IPS DF 4.7 (cell line): Measurements from ENCODE around the gene MICAL3.
"Not testable (repeated sequence)": the region's sequence is repeated elsewhere in the genome, so short reads cannot be mapped to it uniquely, and the experiment has no call there.

Source experiments
- DNase-seq: peaks from one replicate; pipeline ENCODE4 v3.0.0-alpha.2; 2013; ENCODE audit warnings: low spot score; ENCODE audit errors: extremely low read depth

Gene MICAL3

DNA sequence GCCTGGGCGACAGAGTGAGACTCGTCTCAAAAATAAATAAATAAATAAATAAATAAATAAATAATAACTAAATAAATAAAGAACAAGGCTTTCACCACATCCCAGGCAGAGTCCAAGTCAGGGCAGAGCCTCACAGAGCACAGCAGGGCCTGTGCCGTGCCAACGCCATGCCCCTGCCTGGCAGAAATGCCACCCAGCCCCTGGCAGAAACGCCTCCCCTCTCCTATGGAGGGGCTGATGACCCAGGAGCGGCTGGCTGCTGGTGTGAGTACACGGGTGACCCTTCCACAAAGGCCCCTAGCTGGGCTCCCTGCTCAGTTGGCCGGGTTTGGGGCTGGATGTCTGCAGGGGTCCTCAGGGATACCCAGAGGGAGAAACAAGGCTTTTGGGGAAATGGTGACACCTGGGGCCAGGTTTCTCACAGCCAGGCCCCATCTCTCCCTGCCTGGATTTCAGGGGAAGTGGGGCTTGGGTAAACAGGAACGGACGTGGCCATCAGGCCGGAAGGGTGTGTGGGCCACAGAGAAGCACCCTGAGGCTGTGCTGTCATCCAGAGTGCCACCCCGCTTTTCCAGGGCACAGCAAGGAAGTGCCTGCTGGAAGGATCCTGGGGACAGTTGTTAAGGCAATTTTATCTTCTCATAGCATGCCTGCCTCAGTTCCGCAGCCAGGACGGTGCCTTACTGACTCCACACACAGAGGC, 255.2 kb downstream of the MICAL3 start:
- no peak for DNase-seq

DNA sequence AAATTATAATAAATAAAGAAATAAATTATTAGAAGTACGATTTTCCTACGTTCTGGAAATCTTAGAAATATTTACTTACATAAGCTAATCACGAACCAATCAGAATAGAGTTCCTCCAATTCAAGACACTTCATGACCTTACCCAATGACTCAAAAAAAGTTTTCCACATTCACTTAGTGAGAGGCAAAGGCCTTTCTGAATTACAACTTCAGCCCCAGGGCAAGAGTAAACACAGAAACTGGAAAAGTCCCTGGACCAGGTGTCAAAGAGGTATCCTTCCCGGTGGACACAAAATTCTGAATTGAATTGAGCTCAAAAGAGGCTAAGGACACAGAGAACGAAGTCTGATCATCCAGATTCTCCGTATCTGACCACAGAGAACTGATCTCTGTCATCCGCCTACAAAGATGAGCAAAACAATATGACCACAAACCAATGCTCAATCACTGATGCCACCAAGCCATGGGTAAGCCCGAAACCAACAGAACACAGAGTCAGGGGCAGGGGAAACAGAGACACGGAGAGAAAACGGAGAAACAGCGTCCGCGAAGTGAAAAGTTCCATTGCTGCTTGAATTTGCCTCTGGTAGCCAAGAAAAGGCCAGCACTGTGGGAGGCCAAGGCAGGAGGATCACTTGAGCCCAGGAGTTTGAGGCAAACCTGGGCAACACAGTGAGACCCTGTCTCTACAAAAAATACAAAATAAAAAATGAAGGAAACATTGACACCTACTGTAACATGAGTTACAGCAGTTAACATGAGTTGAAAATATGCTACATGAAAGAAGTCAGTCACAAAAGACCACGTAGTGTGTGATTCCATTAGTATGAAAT, 256.9 kb downstream of the MICAL3 start:
- no peak for DNase-seq

DNA sequence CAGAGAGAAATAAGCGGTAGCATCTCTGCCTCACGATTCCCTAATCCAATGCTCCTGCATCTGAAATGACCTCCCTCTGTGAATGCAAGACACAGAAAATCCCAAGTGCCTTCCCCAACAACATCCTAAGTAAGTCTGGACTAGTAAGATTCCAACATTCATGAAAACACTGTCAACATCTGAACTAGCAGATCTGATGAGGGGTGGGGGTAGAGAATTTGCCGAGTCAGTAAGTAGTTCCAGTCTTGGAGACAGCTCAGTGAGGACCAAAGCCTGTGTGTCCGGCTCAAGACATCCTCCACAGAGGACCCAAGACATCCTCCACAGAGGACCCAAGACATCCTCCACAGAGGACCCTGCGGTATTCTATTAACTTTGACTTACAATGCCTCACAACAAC, 259.5 kb downstream of the MICAL3 start:
- DNase-seq, result not testable (repeated sequence)

DNA sequence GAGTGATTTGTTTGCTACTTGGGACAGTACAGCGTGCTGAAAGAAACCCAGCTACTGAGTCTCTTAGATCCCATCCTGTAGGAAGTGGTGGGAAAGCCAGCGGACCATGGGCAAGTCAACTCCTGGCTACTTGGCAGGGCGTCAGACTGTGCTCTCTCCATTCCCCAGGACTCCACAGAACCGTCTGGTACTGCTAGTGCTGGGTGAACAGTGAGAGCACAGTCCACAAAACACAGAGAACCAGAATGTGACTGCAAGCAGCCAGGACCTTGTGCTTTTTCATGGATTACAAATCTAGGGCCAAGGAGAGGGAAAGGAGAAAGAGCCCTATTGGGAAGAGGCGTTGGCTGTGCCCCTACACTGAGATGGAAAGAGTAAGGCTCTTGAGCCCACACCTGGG, 260.3 kb downstream of the MICAL3 start:
- no peak for DNase-seq

DNA sequence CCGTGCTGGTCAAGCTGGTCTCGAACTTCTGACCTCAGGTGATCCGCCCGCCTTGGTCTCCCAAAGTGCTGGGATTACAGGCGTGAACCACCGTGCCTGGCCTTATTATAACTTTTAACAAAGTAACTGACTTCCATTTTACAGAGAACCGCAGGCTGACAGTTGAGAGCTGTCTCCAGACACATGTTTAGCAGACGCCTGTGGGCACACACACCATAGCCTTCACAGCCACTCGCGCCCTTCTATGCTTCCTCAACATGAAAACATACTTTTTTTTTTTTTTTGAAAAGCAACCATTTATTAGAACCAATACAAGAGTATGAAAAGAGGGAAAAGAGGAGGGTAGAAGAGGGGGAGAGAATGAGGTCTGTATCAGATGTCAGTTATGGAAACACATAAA, 260.9 kb downstream of the MICAL3 start:
- not testable (repeated sequence) for DNase-seq

DNA sequence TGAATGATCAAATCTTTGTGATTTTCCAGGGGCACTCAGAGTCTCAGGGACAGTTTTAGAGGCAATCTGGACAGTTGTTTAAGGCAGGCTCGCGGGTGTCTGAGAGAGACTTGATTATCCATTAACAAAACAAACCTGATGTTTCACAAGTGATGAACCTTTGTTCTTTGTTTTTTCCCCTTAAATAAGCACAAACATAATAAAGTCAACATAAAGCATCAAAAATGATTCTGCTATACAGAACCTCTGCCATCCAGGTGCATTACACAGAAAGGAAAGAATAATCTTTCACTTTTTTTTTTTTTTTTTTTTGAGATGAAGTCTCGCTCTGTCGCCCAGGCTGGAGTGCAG, 263.2 kb downstream of the MICAL3 start:
- no peak for DNase-seq

DNA sequence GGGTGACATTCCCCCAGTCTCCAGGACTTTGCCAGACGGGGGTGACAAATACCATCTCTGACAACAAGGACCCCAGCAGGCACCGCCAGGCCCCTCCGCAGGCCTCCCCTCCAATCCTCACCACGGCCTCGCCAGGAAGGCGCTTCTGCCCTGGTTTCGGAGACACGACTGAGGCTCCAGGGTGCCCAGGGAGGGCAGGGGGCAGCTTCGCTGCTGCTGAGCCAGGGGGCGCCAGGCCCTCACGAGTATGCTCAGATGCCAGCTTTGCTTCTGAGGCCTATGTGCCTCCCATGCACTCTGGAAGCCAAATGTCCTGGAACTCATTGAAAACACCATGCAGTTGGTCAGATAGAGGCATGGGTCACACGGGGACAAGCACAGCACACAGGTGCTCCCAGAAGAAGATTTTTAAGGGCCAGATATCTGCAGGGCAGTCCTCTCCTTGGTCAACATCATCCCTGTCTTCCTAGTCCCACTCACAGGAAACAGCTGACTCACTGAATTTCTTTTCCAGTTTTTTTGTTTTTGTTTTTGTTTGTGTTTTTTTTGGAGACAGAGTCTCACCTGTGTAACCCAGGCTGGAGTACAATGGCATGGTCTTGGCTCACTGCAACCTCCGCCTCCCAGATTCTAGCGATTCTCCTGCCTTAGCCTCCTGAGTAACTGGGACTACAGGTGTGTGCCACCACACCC, 270.0 kb downstream of the MICAL3 start:
- DNase-seq, result no peak

DNA sequence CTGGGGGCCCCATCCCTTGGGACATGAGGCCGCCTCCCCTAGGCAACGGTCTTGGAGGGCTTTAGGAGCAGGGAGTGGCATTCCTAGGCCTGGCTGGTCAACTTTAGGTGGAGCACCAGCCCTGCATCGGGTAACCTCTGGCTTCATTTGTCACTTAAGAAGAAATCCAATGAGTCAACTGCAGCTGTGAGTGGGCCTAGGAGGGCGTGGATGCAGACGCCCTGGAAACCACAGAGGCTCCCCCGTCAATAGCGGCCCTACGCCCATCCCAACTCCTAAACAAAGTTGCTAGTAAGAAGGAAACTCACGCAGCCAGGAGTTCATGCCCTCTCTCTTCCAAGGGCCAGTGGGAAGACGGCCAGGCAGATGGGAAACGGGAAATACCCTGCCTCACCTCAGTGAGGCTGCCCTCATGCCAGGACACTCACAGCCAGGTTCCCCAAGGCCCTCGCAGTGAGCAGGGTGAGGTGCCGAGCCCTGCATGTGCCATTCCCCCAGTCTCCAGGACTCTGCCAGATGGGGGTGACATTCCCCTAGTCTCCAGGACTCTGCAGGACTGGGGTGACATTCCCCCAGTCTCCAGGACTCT, 270.9 kb downstream of the MICAL3 start:
- no peak for DNase-seq

DNA sequence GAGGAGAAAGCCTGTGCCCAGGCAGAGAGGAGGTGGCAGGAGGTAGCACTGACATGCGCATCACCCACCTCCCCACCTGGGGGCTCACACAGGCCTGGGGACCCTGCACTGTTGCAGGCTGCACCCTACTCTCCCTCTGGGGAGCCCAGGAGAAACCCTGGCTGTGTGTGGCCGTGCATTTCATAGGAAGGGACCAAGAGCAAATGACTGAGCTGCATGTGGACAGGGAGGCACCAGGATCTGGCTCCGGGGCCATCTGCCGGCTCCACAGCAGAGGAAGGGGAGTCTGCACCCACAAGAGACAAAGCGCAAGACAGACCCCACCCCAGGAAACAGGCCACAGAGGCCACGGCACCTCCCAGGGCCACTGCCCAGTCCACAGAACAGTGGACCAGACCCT, 272.8 kb downstream of the MICAL3 start:
- DNase-seq, result no peak

DNA sequence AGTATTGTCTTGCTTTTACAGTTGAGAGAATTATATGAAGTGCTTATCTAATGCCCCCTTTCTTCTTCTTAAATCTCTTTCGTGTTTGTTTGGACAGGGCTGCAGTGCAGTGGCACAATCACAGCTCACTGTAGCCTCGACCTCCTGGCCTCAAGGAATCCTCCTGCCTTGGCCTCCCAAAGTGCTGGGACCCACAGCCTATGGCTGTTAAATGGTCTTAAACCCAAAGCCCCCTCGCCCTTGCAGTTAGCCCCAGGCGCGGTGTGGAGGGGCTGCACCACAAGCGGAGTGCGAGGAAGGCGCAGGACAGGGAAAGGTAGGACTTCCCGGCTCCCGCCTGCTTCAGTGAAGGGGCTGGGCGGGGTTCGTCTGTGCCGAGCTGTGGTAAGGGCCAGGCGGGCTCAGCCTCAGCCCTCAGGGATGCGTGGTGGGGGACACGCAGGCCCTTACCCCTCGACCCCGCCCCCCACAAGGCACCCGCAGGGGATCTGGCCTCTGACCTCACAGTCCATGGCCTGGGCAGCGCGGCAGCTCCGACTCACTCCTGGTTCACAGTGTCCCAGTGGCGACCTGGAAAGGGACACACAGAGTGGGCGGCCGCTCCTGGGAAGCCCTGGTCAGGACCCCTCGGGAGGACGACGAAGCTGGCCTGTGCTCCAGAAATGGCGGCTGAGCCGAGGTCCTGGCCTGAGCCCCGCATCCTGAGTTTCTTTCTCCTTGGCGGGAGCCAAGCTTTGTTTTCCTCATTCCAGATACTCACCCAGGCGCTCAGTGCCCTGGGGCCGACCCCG, 274.6 kb downstream of the MICAL3 start:
- no peak for DNase-seq

DNA sequence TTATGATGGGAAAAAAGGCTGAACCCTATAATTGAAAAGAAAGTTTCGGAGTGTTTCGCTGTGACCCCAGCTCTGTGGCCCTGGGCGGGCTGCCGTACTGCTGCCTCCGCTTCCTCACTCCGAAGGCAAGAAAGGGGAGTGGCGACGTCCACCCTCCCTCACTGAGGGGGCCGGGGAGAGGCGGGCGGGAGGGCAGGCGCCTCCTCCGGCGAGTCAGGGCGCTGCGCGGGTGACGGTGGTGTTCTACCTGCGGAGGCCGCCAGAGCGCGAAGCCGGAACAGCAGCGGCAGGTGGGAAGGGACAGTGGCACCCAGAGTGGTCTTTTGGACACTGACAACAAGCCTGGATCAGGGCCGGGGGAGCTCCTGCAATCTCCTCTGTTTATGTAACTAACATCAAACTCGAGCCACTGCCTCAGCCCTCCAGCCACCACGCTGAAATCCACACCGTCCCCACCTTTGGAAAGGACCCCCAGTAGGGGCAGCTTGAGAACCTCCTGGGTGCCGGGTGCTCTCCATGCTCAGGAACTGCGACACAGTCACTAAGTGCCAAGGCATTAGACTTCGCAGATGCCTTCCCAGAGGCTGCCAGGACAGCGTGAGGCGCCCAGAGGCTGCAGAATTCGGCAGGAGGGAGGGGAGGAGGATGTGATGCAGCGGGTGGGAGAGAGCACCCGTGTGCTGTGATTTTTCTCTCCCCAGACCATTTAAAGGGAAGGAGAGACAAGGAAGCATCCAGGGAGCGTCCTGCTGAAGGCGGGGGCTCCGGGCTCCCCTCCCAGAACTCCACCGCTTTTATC, 275.6 kb downstream of the MICAL3 start:
- DNase-seq, result no peak

DNA sequence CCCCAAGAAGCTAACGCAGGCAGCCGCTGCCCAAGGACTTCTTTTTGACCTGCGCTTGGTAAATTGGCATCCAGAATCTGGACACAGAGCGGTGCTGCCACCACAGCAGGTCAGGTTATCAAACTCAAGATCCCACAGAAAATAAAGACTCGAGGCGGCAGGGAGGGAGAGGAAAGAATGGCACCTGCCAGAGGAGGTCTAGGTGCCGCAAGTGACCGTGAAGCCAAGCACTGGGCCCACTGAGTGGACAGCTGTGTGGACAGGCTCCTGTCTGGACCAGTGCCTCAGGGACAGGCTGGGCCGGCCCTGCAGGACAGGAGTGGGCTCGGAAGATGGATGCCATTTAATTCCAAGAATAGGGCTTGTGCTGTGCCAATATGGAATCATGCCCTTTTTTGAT, 277.4 kb downstream of the MICAL3 start:
- DNase-seq, result no peak

DNA sequence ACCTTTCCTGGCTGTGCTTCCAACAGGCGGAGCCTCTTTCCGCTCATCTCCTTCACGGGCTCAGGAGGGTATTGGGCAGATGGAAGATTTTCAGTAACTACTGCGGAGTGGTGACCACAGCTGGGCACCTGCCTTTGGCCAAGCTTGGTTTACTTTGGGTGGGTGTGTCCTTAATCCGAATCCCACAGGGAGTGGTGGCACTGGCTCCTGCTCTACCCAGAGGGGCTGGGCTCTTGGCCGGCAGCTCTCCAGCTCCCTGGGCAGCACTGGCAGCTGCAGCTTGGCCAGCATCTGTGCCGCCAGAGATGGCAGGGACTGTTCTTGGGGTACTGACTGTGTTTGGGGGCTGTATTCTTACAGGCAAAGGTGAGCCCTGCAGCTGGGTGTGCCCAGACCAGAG, 279.9 kb downstream of the MICAL3 start:
- no peak for DNase-seq

DNA sequence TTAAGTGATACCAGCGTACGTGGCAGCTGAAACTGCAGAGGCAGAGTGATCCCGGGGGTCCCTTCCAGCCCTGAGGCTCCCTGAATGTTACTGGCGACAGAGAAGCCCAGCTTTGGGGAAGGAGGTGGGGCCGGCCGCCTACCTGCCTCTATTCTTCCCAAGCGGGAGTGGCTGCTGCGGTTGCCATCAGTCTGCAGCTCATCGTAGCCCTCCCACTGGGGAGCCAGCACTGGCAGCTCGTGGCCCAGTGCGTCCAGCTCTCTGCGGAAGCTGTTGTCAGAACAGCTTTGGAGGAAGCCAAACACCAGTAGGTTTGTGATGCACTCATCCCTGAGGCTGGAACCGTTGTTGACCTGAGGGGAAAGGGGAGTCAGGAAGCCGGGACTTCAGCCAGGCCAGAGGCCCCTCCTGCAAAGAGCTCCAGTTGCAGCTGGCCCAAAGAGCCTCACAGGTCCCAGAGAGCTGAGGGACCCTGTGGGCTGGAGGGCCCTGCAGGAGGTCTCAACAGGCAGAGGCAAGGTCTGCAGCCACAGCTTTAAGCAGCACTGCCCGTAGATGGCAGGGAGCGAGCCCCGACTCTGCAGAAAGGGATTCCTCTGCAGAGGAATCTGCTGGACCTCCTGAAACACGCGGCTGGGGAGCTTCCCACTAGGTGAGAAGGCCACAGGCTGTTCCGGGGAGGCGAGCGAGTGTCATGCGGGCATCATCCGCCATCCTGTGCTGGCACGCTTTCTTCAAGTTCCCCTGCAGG, 280.5 kb downstream of the MICAL3 start:
- no peak for DNase-seq

DNA sequence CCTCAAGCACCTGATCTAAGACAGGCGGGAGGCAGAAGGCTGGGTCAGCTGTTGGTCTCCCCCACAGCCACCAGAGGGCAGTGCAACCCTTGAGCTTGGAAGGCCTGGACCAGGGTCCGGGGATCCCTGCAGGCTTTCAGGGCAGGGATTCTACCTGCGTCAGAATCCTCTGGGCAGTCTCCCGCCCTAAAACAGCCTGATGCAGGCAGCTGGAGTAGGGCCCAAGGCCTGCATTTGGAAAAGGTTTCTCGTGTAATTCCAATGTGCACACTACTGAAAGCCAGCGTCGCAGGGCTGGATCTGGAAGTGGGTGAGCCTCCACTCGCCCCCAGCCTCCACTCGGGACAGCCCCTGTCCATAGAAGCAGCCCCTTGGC, 281.8 kb downstream of the MICAL3 start:
- DNase-seq, result peak; percentile 64

DNA sequence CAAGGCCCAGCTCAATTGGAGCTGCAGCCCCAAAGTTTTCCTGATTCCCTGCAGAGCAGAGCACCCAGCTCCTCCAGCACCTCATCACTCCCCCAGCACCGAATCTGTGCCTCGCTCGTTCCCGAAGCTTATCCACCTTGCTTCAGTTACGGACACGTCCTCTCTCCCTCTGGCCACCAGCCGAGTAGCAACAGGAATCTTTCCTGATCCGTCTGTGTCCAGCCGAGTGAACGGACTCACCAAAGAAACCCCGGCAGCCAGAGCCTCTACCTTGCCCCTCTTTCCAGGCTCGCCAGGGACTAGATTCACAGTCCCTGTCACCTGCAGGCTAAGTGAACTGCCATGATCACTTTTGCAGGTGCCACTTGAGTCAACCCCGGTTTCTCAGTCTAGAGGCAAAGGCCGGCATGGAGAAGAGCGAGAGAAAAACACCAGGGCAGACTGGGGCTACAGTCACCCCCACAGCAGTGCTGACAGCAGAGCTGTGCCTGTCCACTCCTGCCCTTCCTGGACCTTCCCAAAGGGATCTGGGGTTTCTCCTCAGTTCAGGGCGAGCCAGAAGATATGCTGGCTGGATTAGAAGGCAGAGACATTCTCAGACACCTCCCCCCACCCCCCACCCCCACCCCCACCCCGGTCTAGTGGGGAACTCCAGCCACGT, 282.4 kb downstream of the MICAL3 start:
- DNase-seq, result no peak

DNA sequence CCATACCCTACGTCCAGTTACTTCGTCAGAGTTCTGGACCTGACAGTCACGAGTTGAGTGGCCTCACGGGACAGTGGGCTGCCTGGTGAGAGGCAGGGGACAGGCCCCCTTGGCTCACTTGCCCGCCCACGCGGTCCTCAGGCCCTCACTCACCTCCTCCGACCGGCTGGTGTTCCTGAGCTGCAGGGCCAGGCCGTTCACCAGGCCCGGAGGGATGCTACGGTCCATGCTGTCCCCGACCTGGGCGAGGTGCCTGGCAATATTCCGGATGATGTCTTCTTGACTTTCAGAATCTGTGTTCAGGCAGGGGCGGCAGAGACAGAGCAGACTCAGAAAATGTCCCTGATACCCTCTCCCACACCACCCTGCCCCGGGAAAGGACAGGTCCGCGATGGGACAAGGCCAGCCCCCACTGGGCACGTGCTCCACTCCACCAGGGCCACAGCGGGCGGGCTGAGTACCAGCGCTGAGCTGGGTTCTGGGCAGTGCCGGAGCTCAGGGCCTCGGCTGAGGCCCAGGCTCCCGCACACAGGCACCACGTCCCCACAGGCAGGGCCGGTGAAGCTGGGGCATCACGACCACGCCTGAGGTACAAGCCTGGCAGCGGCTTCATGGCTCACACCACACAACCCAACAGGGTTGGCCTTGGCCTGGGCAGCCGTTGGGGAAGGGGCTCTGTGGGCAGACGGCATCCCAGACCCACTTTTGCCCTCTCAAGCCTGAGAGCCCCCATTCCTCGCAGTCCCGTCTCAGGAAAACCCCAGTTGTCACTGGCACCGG, 285.0 kb downstream of the MICAL3 start:
- DNase-seq, result no peak

DNA sequence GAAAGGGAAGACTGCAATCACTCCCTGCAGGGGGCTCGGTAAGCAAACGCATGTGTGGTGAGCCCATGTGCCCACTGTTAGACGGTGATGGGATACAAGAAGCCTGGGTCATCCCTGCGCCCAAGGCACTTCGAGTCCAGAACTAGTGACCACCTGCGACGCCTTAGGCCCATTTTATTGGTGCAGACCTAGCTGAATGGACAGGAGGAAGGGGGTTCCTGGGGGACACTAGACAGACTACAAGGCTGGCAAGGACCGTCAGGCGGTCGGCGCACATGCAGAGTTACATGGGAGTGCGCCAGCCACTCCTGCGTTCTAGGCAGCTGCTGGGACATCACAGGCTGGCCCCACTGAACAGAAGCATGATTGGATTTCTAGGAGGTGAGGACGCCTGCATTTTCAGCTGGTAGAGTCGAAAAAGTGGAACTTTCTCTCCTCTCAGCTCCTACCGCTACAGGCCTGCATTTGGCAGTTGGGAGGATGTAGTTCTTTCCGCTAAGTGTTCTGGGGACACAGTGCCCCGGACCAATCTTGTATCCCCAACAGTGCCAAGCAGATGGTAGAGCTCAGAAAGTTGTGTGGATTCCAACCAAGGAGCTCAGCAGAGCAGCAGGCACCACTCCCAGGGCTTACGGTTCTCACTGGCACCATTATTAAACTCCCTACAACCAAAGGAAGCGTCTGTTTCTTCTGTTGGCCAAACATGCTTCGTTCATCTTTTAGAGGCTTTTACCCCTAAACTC, 285.8 kb downstream of the MICAL3 start:
- no peak for DNase-seq
